Measurements from ENCODE around the gene MTFMT. TPM values are rescaled to one million over a fixed set of nuclear protein-coding genes. Genes with fewer than 3 reads are reported as not detected.

Gene MTFMT
- total and polyA plus RNA-seq, 2 of the 13 experiments (the other 11 are each of a cell fraction or from before 2014, with no cell fraction given), result 9.9 to 23.2 TPM

- TF ChIP-seq HNF1B (CRISPR knock-in tag; IDR thresholded peaks at IDR 0.05), result no peak
- no peak for TF ChIP-seq ZNF781 (CRISPR knock-in tag; IDR thresholded peaks at IDR 0.05; ENCODE audit: borderline replicate concordance, not compliant biosample characterization)
- TF ChIP-seq NR2F6 (IDR thresholded peaks at IDR 0.05), result no peak
- TF ChIP-seq NR2F6 (CRISPR knock-in tag; IDR thresholded peaks at IDR 0.05), result peak; percentile 19; the same call in 1 of the 2 replicates
- TF ChIP-seq ZNF292 (CRISPR knock-in tag; IDR thresholded peaks at IDR 0.05; ENCODE audit: borderline replicate concordance, low read depth), result no peak
- no peak for TF ChIP-seq SIX1 (CRISPR knock-in tag; IDR thresholded peaks at IDR 0.05; ENCODE audit: borderline replicate concordance)
- TF ChIP-seq CBX2 (IDR thresholded peaks at IDR 0.05; ENCODE audit: low read depth, low read length), result no peak
- TF ChIP-seq CBX2 (CRISPR knock-in tag; IDR thresholded peaks at IDR 0.05; ENCODE audit: low read depth), result no peak
- TF ChIP-seq ZFP1 (CRISPR knock-in tag; IDR thresholded peaks at IDR 0.05), result no peak
- TF ChIP-seq ZSCAN21 (CRISPR knock-in tag; IDR thresholded peaks at IDR 0.05; ENCODE audit: borderline replicate concordance), result no peak
- no peak for TF ChIP-seq HNRNPH1 (optimal IDR thresholded peaks at IDR 0.05; ENCODE audit: low read depth, low read length)
- TF ChIP-seq MEIS2 (CRISPR knock-in tag; IDR thresholded peaks at IDR 0.05), result no peak
- TF ChIP-seq ZNF513 (CRISPR knock-in tag; conservative IDR thresholded peaks at IDR 0.05), result no peak
Observed at GRCh38 chr15:64981812-64982431, 47.5 kb downstream of the MTFMT start (continued).
